SK-N-SH (cell line): ENCODE results near the gene EBF3. TPM values are rescaled to one million over a fixed set of nuclear protein-coding genes. Genes with fewer than 3 reads are reported as not detected.

Experiments used
- CTCF ChIA-PET: fragments of 300-600, 350-600 bp; formaldehyde crosslinking; extraction: SDS; loops from one replicate; lab custom pipeline; 2021; lab: Yijun Ruan, JAX
- POLR2A ChIA-PET: fragments of 350-600 bp; sonication (Branson Sonifier 250); formaldehyde crosslinking; extraction: SDS; loops from one replicate; lab custom pipeline; 2020; ENCODE audit warnings: antibody characterized with exemption, inconsistent platforms; lab: Yijun Ruan, JAX
- DNase-seq: peaks from one replicate; pipeline ENCODE4 v3.0.0; 2012
- H2AFZ ChIP-seq: fragments of 200-600 bp; sonication (generic); 2 replicates; pipeline ENCODE4 v1.8.1; 2016; ENCODE audit warnings: antibody characterized with exemption, mild to moderate bottlenecking, low read depth
- H3F3A ChIP-seq: fragments of 200-600 bp; sonication (generic); replicated peaks from 2 replicates; pipeline ENCODE3; 2016; ENCODE audit warnings: antibody characterized with exemption, mild to moderate bottlenecking; ENCODE audit not compliant: insufficient read depth
- H3K27ac ChIP-seq, 2 experiments: fragments of 200-500 bp in 1 of 2; fragments of 200-600 bp in 1 of 2; sonication (Bioruptor generic) in 1 of 2; sonication (generic), shearing (Covaris generic) in 1 of 2; 2 replicates each; pipeline versions ENCODE4 v1.5.1 to v1.6.1; 2014 to 2016; ENCODE audit warnings: low read depth in 2 of 2, inconsistent platforms in 1 of 2, low read length in 1 of 2, mild to moderate bottlenecking in 1 of 2, mixed read lengths in 1 of 2
- H3K27me3 ChIP-seq: fragments of 200-600 bp; sonication (generic), shearing (Covaris generic); 2 replicates; pipeline ENCODE4 v1.6.1; 2016; ENCODE audit warnings: mixed run types; ENCODE audit not compliant: insufficient read depth
- H3K36me3 ChIP-seq, 2 experiments: fragments of 200-500 bp in 1 of 2; fragments of 200-600 bp in 1 of 2; sonication (Bioruptor generic) in 1 of 2; sonication (generic) in 1 of 2; replicated peaks in 1 of 2; 2 replicates each; pipeline versions ENCODE3 to v1.5.1; 2014 to 2016; ENCODE audit warnings: low read length in 1 of 2, mild to moderate bottlenecking in 1 of 2; ENCODE audit not compliant: insufficient read depth in 2 of 2, control insufficient read depth in 1 of 2
- H3K4me1 ChIP-seq, 2 experiments: fragments of 200-500 bp in 1 of 2; fragments of 200-600 bp in 1 of 2; sonication (Bioruptor generic) in 1 of 2; sonication (generic), shearing (Covaris generic) in 1 of 2; 2 replicates each; pipeline versions ENCODE4 v1.5.1 to v1.6.1; 2014 to 2016; ENCODE audit warnings: low read depth in 1 of 2, low read length in 1 of 2, mixed run types in 1 of 2; ENCODE audit not compliant: insufficient read depth in 2 of 2, control insufficient read depth in 1 of 2
- H3K4me2 ChIP-seq: fragments of 200-600 bp; sonication (generic), shearing (Covaris generic); 2 replicates; pipeline ENCODE4 v1.6.1; 2017; ENCODE audit warnings: mixed run types
- H3K4me3 ChIP-seq, 2 experiments: fragments of 200-500 bp in 1 of 2; fragments of 200-600 bp in 1 of 2; sonication (Bioruptor generic) in 1 of 2; sonication (generic), shearing (Covaris generic) in 1 of 2; 2 replicates each; pipeline versions ENCODE4 v1.5.1 to v1.8.1; 2014 to 2016; ENCODE audit warnings: low read depth in 2 of 2, inconsistent platforms in 1 of 2, low read length in 1 of 2, mild to moderate bottlenecking in 1 of 2, mixed read lengths in 1 of 2, moderate library complexity in 1 of 2
- H3K79me2 ChIP-seq: fragments of 200-600 bp; sonication (generic); 2 replicates; pipeline ENCODE4 v1.8.1; 2017; ENCODE audit warnings: mild to moderate bottlenecking; ENCODE audit not compliant: insufficient read depth
- H3K9ac ChIP-seq: fragments of 200-600 bp; sonication (generic); 2 replicates; pipeline ENCODE4 v1.6.1; 2017; ENCODE audit warnings: mixed run types
- H3K9me2 ChIP-seq: fragments of 200-600 bp; sonication (generic); 2 replicates; pipeline ENCODE4 v1.6.1; 2017; ENCODE audit warnings: mixed run types
- H3K9me3 ChIP-seq: fragments of 200-600 bp; sonication (generic); 2 replicates; pipeline ENCODE4 v1.6.1; 2017; ENCODE audit warnings: mixed run types, mild to moderate bottlenecking, moderate library complexity
- H4K20me1 ChIP-seq: fragments of 200-600 bp; sonication (generic); 2 replicates; pipeline ENCODE4 v1.6.1; 2017; ENCODE audit warnings: mild to moderate bottlenecking, mixed run types; ENCODE audit not compliant: insufficient read depth
- ELF1 ChIP-seq: IDR thresholded peaks from 2 replicates; pipeline ENCODE4 v1.4.0; 2012
- EP300 ChIP-seq, 2 experiments: IDR thresholded peaks; 2 replicates each; pipeline versions ENCODE4 v1.4.0 to v1.6.1; 2012; ENCODE audit warnings: borderline replicate concordance in 1 of 2, low read depth in 1 of 2, low read length in 1 of 2
- EZH2phosphoT487 ChIP-seq: fragments of 200-600 bp; sonication (generic); IDR thresholded peaks from 2 replicates; pipeline ENCODE4 v1.6.1; 2017; ENCODE audit warnings: low read depth, mixed run types, mild to moderate bottlenecking, antibody characterized with exemption, moderate library complexity, borderline replicate concordance
- GABPA ChIP-seq: IDR thresholded peaks from 2 replicates; pipeline ENCODE4 v1.4.0; 2012; ENCODE audit warnings: low read depth, mild to moderate bottlenecking
- IRF3 ChIP-seq: fragments of 150-350 bp; IDR thresholded peaks from 2 replicates; pipeline ENCODE4 v1.6.1; 2016; ENCODE audit warnings: mild to moderate bottlenecking, low read depth, low read length
- JUND ChIP-seq: IDR thresholded peaks from 2 replicates; pipeline ENCODE4 v1.4.0; 2012
- MXI1 ChIP-seq: IDR thresholded peaks from 2 replicates; pipeline ENCODE4 v1.6.1; 2012; ENCODE audit warnings: mild to moderate bottlenecking, low read depth, low read length, improper control_type of control experiment
- NFIC ChIP-seq: IDR thresholded peaks from 2 replicates; pipeline ENCODE4 v1.4.0; 2012; ENCODE audit warnings: borderline replicate concordance
- RAD21 ChIP-seq: IDR thresholded peaks from 2 replicates; pipeline ENCODE4 v1.6.1; 2012; ENCODE audit warnings: mild to moderate bottlenecking, low read length
- RCOR1 ChIP-seq: fragments of 150-350 bp; IDR thresholded peaks from 2 replicates; pipeline ENCODE4 v1.6.1; 2017; ENCODE audit warnings: antibody characterized with exemption, low read length
- SMC3 ChIP-seq: IDR thresholded peaks from 2 replicates; pipeline ENCODE4 v1.6.1; 2012; ENCODE audit warnings: low read depth, low read length, improper control_type of control experiment
- YY1 ChIP-seq: IDR thresholded peaks from 2 replicates; pipeline ENCODE4 v1.4.0; 2012; ENCODE audit warnings: low read depth, mild to moderate bottlenecking
- WGBS: methylation state at CpG from one replicate; pipeline ENCODE4 v1.1.6; 2017; ENCODE audit warnings: low lambda C conversion rate; 5-methylcytosine and 5-hydroxymethylcytosine counted together
- polyA plus RNA-seq, 3 experiments: library from polyadenylated mRNA; depleted of rRNA; stranded (reverse); fragments of >200 nt; gene quantifications; 2 replicates each; pipeline ENCODE4 v1.2.3, GENCODE V29; 2012
- TF ChIP-seq, protein P1 (sequence below): fragments of 200-600 bp; sonication (generic); IDR thresholded peaks from 2 replicates; pipeline ENCODE4 v1.6.1; 2017; ENCODE audit warnings: antibody characterized with exemption, mild to moderate bottlenecking, moderate library complexity

EBF3 gene
- polyA plus RNA-seq, 1 of the 3 experiments (the other 2 are of a cell fraction): not detected

DNA sequence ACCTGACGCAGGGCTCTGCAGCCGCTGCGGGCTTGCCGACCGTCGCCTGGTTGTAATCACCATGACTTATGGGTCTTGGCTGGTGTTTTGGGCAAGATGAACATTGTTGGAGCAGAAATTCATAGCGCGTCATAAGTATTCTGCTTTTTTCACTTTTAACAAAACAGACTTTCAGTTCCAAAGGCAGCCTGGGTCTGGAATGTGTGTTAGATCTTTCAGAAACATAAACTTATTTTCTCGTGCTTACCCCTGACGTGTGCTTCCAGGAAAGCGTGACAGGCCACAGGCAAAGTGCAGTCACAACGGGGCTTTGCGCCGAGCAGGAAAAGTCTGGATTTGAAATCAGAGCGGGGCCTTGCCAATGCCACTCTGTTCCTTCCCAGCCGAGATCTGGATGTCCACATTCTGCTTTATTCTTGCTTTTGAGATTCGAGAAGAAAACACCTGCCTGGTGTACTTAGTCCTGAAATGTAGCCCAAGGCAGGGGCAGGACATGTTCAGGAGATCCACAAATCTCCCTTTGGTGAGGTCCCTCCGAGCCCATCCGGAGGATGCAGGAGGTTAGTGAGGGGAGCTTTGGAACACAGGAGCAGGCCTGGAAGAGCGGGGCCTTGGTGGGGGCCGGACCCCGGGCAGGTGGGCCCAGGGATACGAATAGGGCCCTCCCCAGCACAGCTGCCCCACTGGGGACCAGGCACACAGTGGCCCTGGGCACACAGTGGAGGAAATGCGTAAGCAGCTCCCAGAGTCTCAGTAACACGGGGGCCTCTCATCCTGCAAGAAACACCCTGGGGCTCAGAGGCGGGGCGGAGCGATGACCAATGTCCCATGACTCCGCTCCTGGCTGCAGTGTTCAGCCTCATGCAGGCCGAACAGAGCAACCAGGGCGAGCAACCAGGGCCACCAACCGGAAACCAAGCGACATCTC, 49.5 kb upstream of the EBF3 start:
- Histone ChIP-seq H3K27ac (no peak overlapping the region), H3F3A (no peaks in the 10 kb centered on the region), H3K4me1 (no peaks in the 10 kb centered on the region), H3K4me2 (no peak overlapping the region), H3K79me2 (no peaks in the 10 kb centered on the region), H4K20me1 (no peaks in the 10 kb centered on the region), H3K9me3 (no peaks in the 10 kb centered on the region), H3K9me2 (no peaks in the 10 kb centered on the region), H3K9ac (no peak overlapping the region), H3K4me3 (no peak overlapping the region), H3K27me3 (no peaks in the 10 kb centered on the region), H3K36me3 (no peaks in the 10 kb centered on the region), H2AFZ (no peak overlapping the region)
- DNase-seq: no peak
- ChIA-PET POLR2A (no interaction called here), CTCF (no interaction called here)
- WGBS: 68% methylated on average over 29 of the region's 33 CpGs
- no peak for TF ChIP-seq JUND
- no peak for TF ChIP-seq GABPA
- TF ChIP-seq MXI1: no peak
- no peak for TF ChIP-seq IRF3
- TF ChIP-seq EP300 (IDR thresholded peaks at IDR 0.05; ENCODE audit: borderline replicate concordance in 1 of 2, low read depth in 1 of 2, low read length in 1 of 2): no peak
- TF ChIP-seq, protein P1, sequence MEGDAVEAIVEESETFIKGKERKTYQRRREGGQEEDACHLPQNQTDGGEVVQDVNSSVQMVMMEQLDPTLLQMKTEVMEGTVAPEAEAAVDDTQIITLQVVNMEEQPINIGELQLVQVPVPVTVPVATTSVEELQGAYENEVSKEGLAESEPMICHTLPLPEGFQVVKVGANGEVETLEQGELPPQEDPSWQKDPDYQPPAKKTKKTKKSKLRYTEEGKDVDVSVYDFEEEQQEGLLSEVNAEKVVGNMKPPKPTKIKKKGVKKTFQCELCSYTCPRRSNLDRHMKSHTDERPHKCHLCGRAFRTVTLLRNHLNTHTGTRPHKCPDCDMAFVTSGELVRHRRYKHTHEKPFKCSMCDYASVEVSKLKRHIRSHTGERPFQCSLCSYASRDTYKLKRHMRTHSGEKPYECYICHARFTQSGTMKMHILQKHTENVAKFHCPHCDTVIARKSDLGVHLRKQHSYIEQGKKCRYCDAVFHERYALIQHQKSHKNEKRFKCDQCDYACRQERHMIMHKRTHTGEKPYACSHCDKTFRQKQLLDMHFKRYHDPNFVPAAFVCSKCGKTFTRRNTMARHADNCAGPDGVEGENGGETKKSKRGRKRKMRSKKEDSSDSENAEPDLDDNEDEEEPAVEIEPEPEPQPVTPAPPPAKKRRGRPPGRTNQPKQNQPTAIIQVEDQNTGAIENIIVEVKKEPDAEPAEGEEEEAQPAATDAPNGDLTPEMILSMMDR: no peak
- no peak for TF ChIP-seq RAD21
- no peak for TF ChIP-seq EZH2phosphoT487
- no peak for TF ChIP-seq NFIC
- no peak for TF ChIP-seq ELF1
- TF ChIP-seq RCOR1: no peak
- TF ChIP-seq SMC3: no peak

DNA sequence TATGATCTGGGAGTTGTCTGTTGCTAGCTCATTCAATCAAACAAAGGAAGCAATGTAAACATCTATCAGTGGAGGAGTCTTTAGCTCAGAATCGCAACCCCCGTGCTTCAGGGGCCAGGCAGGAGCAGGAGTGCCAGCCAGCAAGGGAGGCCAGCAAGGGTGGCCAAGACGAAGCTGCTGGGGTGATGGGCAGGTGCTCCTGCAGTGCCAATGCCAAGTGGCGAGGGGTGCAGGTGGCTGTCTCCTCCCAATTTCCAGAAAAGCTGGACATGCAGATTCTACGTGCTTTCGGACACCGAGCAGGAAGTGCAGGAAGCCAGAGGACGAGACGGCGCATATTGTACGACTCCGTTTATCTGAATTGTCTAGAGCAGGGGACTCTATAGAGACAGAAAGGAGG, 48.1 kb upstream of the EBF3 start:
- CTCF ChIA-PET: no interaction called here
- TF ChIP-seq YY1: no peak

More for the DNA sequence above, 48.1 kb upstream of the EBF3 start:
- Histone ChIP-seq H4K20me1 (no peaks in the 10 kb centered on the region), H3K9me2 (no peaks in the 10 kb centered on the region), H3K4me2 (no peak overlapping the region), H3K9ac (no peak overlapping the region), H3K4me1 (no peaks in the 10 kb centered on the region), H3K9me3 (no peaks in the 10 kb centered on the region), H3K79me2 (no peaks in the 10 kb centered on the region), H2AFZ (no peak overlapping the region), H3K4me3 (no peak overlapping the region), H3F3A (no peaks in the 10 kb centered on the region), H3K27ac (no peak overlapping the region), H3K27me3 (no peaks in the 10 kb centered on the region), H3K36me3 (no peaks in the 10 kb centered on the region)
- 63% methylated on average over 12 of the region's 12 CpGs for WGBS
- POLR2A ChIA-PET: no interaction called here
- DNase-seq: no peak
